H7 (cell line): ENCODE measurements around the gene RASSF3. TPM values are rescaled to one million over a fixed set of nuclear protein-coding genes. Genes with fewer than 3 reads are reported as not detected.
"Not testable (repeated sequence)": the region's sequence is repeated elsewhere in the genome, so short reads cannot be mapped to it uniquely, and the experiment has no call there.

Experiments
- DNase-seq: peaks from one replicate; pipeline ENCODE4 v3.0.0; 2012
- H3K27me3 ChIP-seq: 2 replicates; pipeline ENCODE4 v1.6.0; 2011; ENCODE audit warnings: mild to moderate bottlenecking, low read length; ENCODE audit not compliant: control insufficient read depth, insufficient read depth
- H3K36me3 ChIP-seq: replicated peaks from 2 replicates; pipeline ENCODE4 v1.5.1; 2011; ENCODE audit warnings: low read length; ENCODE audit not compliant: control insufficient read depth, insufficient read depth
- H3K4me3 ChIP-seq: 2 replicates; pipeline ENCODE4 v1.5.1; 2011; ENCODE audit warnings: low read depth, mild to moderate bottlenecking, control low read depth, low read length, moderate library complexity; ENCODE audit not compliant: insufficient read depth
- total RNA-seq: library from RNA; depleted of rRNA; stranded (reverse); fragments of >200 nt; shearing (Covaris generic); gene quantifications from 2 replicates; pipeline ENCODE4 v1.2.3, GENCODE V29; 2014

The RASSF3 gene
- total RNA-seq, 1 experiment from 2014 or later: 29.2 TPM

GRCh38 chr12:64582862-64583261, 27.4 kb upstream of the RASSF3 start:
- no peak for DNase-seq
- Histone ChIP-seq H3K4me3 (no peak overlapping the region), H3K36me3 (no peaks in the 10 kb centered on the region), H3K27me3 (no peaks in the 10 kb centered on the region)

- not testable (repeated sequence) for H3K36me3 ChIP-seq, H3K27me3 ChIP-seq, DNase-seq, H3K4me3 ChIP-seq
Measured at GRCh38 chr12:64583395-64583770, 26.9 kb upstream of the RASSF3 start.

- Histone ChIP-seq H3K4me3 (no peak overlapping the region), H3K36me3 (no peaks in the 10 kb centered on the region), H3K27me3 (no peaks in the 10 kb centered on the region)
- no peak for DNase-seq
Measured at GRCh38 chr12:64583771-64584421, 26.4 kb upstream of the RASSF3 start.

DNA sequence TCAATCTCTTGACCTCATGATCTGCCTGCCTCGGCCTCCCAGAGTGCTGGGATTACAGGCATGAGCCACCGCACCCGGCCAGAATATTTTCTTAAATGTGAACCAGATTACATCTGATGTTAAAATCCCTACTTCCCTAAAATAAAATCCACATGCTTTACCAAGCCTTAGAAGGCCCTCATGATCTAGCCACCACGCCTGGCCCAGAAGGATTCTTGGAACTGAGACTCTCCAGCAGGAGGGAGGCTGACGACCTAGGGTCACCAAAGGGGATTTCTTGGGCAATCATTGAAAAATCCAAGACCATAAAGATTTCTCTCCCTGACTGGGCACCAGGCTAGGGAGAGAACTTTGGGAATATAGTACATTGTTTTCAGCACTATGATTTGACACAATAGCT, 25.2 kb upstream of the RASSF3 start:
- Histone ChIP-seq H3K27me3 (no peaks in the 10 kb centered on the region), H3K4me3 (no peak overlapping the region), H3K36me3 (no peaks in the 10 kb centered on the region)
- DNase-seq: no peak

GRCh38 chr12:64587447-64587846, 22.8 kb upstream of the RASSF3 start:
- DNase-seq: no peak
- Histone ChIP-seq H3K27me3 (no peaks in the 10 kb centered on the region), H3K36me3 (no peaks in the 10 kb centered on the region), H3K4me3 (no peak overlapping the region)

DNA sequence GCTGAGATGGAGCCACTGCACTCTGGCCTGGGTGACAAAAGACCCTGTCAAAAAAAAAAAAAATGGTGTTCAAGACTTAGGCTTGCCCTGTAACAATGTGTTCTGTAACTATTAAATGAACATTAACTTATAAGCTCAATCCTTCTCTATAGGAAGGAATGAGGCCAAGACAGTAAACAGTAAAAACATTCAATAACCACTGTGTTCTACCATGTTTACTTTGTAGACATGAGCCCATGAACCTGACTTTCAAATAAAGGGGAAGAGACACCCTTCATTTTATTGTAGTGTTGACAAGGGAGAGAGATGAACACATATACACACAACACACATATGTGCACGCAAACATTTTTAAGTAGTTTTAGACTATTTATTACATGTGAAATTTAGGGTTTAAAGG, 20.1 kb upstream of the RASSF3 start:
- H3K4me3 ChIP-seq: no peak overlapping the region
- H3K27me3 ChIP-seq: no peaks in the 10 kb centered on the region
- DNase-seq: no peak
- H3K36me3 ChIP-seq: no peaks in the 10 kb centered on the region

GRCh38 chr12:64595863-64596793, 14.2 kb upstream of the RASSF3 start:
- Histone ChIP-seq H3K27me3 (no peaks in the 10 kb centered on the region), H3K4me3 (no peak overlapping the region), H3K36me3 (no peaks in the 10 kb centered on the region)
- DNase-seq: no peak

- no peaks in the 10 kb centered on the region for H3K27me3 ChIP-seq
- H3K4me3 ChIP-seq: no peak overlapping the region
- no peaks in the 10 kb centered on the region for H3K36me3 ChIP-seq
- DNase-seq: no peak
Measured at GRCh38 chr12:64598831-64599230, 11.5 kb upstream of the RASSF3 start.

DNA sequence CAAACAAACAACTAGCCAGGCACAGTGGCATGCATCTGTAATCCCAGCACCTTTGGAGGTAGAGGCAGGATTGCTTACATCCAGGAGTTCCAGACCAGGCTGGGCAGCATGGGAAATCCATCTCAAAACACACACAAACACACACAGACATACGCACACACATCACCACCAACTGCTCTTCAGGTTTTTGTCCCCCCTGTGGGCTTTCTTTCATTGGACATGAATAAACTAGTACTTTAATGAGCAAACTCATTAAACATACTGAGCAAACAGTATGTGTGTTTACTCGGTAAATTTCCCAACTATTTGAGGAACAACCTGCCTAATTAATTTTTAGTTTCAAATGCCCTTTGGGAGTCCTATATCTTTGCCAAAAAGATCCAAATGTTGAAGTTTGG, 10.1 kb upstream of the RASSF3 start:
- DNase-seq: no peak
- Histone ChIP-seq H3K4me3 (no peak overlapping the region), H3K27me3 (no peaks in the 10 kb centered on the region), H3K36me3 (no peaks in the 10 kb centered on the region)

DNA sequence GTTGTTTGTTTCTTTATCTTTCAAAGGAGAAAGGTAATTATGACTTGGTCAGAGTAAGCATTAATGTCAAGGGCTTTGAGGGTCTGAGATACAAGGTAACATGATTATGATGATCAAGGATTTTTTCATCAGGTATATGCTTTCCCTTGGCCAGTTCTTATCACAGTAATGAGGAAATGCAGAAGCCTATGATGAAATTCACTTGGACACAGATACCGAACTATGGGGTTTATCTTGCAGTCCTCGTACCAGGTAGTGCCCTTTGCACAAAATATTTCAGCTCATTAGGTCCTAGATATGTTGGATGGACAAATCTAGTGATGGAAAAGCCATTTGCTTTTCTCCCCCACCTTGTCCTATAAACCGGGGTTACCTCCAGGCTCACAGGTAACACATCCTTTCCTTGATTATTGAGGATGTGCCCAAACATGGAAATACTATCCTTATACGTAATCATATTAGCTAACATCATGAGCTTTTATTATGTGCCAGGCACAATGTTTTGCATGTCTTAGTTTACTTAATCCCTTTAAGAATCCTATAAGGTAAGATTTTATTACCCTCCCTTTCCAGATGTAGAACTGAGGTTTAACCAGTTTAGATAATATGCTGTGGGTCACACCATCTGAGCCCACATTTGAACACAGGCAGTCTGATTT, 7.0 kb upstream of the RASSF3 start:
- no peak for DNase-seq
- Histone ChIP-seq H3K27me3 (no peaks in the 10 kb centered on the region), H3K4me3 (no peak overlapping the region), H3K36me3 (no peaks in the 10 kb centered on the region)

GRCh38 chr12:64608901-64609535, 1.3 kb upstream of the RASSF3 start:
- Histone ChIP-seq H3K4me3 (peak overlapping the region; percentile 62), H3K27me3 (no peaks in the 10 kb centered on the region), H3K36me3 (no peaks in the 10 kb centered on the region)
- peak; percentile 62 for DNase-seq

GRCh38 chr12:64609536-64610078, 688 bp upstream of the RASSF3 start:
- no peaks in the 10 kb centered on the region for H3K36me3 ChIP-seq

GRCh38 chr12:64610660-64611340, 505 bp downstream of the RASSF3 start:
- DNase-seq: peak; percentile 90
- Histone ChIP-seq H3K4me3 (peak overlapping the region; percentile 91), H3K36me3 (no peaks in the 10 kb centered on the region), H3K27me3 (no peaks in the 10 kb centered on the region)

More at GRCh38 chr12:64609536-64610078, 688 bp upstream of the RASSF3 start:
- Histone ChIP-seq H3K4me3 (peak overlapping the region; percentile 62), H3K27me3 (no peaks in the 10 kb centered on the region)
- DNase-seq: no peak
